HG03103 (cell line): ENCODE results near the gene ALG14.
"Not testable (repeated sequence)": the region's sequence is repeated elsewhere in the genome, so short reads cannot be mapped to it uniquely, and the experiment has no call there.

Experiments used
- ATAC-seq: cut with Tn5 transposase; IDR thresholded peaks from one replicate; pipeline ENCODE4 v1.9.1; 2021; ENCODE audit warnings: low read depth; ENCODE audit not compliant: unreplicated experiment

ALG14 gene

GRCh38 chr1:95046359-95046758, 26.4 kb downstream of the ALG14 start:
- no peak for ATAC-seq

DNA sequence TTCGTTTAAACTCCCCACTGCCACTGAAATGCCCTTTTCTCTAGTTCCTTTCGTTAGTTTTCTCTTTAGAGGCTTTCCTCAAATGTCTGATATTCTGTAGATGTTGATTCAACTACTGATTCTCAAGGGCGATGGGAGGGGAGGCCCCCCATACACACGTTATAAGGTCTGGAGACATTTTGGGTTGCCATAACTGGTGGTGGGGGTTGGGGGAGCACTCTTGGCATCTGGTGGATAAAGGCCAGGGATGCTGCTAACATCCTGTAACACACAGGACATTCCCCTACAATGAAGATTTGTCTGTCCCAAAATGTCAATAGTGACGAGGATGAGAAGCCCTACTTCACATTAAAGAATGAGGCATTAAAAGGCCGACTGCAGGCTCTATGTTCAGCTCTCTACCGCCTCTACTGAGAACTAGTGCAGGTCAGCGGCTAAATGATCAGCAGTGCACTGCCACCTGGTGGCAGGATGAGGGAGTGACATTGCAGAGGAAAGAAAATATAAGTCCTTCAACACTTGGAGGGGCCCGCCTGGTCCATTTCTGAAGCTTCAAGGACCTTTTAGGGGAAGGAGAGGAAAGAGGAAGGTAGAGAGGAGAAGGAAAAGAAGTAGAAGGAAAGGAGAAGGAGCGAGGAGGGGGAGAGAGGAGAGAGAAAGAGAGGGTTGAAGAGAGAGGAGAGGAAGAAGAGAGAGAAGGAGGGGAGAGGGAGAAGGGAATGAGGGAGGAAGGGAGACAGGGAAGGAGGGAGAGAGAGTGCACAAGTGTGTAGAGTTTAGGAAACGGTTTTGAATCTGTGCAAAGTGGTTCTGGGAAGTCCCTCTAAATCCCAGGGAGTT, 29.4 kb downstream of the ALG14 start:
- ATAC-seq, result peak; percentile 82

- no peak for ATAC-seq
These were observed 30.5 kb downstream of the ALG14 start for GRCh38 chr1:95042286-95042685.

- no peak for ATAC-seq
These were observed 31.1 kb downstream of the ALG14 start for GRCh38 chr1:95041491-95042165.

- ATAC-seq, result no peak
These were observed 32.7 kb downstream of the ALG14 start for GRCh38 chr1:95040032-95040525.

DNA sequence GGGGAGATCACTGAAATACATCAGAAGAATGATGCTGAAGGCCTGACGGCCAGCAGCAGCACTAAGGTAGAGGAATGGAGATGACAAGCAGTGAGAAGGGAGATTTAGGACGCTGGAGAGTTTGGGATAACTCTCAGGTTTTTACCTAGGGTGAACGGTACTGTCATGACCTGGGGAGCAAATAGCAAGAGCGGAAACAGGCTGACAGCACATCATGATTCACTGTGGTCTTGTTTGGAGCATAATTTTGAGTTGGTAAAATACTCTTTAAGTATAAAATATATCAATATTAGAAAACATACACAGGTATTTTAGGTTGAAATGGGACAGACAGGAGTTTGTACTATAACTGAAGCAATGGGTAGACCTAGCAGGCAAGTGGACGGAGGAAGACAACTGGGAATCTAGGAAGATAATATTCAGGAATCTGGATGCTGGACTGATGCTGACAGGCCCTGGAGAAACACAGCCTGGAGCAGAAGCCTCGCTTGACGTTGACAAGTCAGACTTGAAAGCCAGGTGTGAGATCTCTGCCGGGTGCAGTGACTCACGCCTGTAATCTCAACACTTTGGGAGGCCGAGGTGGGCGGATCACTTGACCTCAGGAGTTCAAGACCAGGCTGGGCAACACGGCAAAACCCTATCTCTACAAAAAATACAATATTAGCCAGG, 33.3 kb downstream of the ALG14 start:
- no peak for ATAC-seq

DNA sequence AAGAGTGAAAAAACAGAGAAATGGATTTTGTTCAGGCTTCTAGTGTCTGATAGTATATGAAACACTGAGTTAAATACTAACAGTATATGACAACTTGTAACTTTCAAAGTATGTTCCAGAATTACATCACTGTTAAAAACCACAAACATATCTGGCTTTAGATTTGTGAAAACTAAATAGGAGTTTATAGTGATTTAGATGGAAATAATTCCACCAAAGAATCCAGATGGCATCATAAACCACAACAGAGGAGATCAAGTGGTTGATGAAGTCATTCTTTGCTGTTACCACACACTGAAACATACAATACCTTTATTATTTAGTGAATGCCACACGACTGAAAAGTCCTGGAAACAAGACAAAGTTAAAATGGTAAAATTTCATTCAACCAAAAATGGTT, 37.2 kb downstream of the ALG14 start:
- ATAC-seq, result no peak

GRCh38 chr1:95034506-95034905, 38.2 kb downstream of the ALG14 start:
- no peak for ATAC-seq

GRCh38 chr1:95033843-95034242, 38.9 kb downstream of the ALG14 start:
- no peak for ATAC-seq

GRCh38 chr1:95029532-95029931, 43.2 kb downstream of the ALG14 start:
- ATAC-seq, result no peak

DNA sequence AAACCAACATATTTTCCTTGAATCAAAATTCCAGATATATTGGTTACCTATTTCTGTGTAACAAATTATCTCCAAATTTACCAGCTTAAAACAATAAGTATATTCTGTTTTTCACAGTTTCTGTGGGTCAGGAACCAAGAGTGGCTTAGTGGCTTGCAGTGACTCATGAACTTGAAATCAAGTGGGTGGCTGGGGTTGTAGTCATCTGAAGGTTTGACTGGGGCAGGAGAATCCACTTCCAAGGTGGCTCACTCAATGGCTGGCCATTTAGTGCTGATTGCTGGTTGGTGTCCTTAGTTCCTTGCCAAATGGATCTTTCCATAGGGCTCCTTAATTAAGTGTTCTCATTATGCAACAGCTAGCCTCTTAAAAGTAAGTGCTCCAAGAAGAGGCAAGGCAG, 43.8 kb downstream of the ALG14 start:
- no peak for ATAC-seq

GRCh38 chr1:95027046-95027445, 45.7 kb downstream of the ALG14 start:
- ATAC-seq, result no peak

- no peak for ATAC-seq
These were observed 49.2 kb downstream of the ALG14 start for GRCh38 chr1:95023399-95024043.

DNA sequence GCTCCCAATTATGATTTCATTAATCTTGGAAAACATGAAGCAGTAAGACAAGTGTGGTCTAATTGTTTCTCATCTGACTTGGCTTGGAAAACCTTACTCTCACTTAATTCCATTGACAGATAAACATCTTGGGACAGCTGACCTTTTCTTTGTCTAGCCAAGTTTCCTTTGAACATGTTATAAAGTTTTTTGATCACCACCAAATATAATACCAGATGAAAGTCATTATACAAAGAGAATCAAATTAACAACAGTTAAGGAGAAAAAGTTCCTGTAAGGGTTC, 50.2 kb downstream of the ALG14 start:
- ATAC-seq, result no peak

DNA sequence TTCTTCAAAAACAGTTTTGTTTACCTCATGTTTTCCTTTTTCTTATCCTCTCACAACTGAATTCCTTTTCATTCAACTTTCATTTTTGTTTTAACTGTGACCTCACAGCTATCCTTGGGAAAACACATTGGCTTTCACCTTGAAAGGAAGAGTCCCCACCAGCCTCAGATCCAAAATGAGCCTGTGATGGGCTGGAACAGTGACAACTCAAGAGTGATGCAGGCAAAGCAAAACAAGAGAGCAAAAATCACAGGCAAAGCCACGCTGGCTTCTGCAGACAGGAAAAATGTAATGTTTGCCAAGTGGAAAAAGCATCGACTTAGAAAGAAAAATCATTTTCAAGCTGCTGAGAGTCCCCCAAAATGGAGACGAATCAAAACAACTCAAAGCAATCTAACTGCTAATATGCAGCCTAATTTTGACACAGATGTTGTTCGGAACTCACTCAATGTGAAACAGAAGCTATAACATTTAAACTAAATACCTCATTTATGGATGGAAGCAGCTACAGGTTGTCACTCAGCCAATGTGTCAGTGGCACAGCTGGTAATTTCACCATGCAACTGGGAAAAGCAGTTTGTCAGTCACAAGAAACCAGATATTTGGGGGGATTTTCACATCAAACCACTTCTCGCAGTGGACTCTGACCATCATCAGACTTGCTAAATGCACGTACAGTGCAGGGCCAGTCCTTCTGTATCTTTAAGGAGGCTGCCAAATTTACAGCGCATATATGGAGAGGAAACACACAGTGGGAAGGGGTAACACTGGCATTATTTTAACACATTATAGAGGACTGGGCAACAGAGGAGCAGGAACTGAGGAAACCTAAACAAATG, 50.7 kb downstream of the ALG14 start:
- ATAC-seq, result no peak

DNA sequence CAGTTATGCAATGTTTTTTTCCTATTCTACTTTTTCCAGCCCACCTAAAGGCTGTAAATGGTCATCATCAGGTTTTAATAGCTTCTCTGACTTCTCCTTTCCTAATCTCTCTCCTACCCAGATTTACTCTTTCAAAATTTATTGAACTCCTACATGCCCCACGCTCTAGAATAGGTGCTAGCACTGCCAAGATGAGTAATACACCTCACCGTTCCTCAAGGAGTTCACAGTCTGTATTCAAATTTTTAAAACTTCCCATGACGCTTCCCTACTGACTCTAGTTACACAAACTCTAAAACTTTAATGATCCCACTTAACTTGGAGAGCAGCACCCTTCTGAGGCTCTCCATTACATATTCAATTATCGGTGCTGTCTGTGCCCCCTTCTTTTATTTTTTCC, 51.6 kb downstream of the ALG14 start:
- ATAC-seq, result no peak

GRCh38 chr1:95019466-95019865, 53.3 kb downstream of the ALG14 start:
- ATAC-seq, result not testable (repeated sequence)

- ATAC-seq, result no peak
These were observed 54.0 kb downstream of the ALG14 start for GRCh38 chr1:95018602-95019369.

- no peak for ATAC-seq
These were observed 55.0 kb downstream of the ALG14 start for GRCh38 chr1:95017775-95018174.
